KMS-11 (cell line): ENCODE data around the gene NAT8L.

Experiments
- H2AFZ ChIP-seq: fragments of 200-600 bp; sonication (generic); 2 replicates; pipeline ENCODE4 v1.6.1; 2016; ENCODE audit warnings: antibody characterized with exemption, mixed run types, low read depth
- H3K27ac ChIP-seq: fragments of 200-600 bp; sonication (generic); 2 replicates; pipeline ENCODE4 v1.6.1; 2016; ENCODE audit warnings: mild to moderate bottlenecking, mixed run types
- H3K27me3 ChIP-seq: fragments of 200-600 bp; sonication (generic); 2 replicates; pipeline ENCODE4 v1.6.1; 2017; ENCODE audit warnings: mild to moderate bottlenecking, low read depth, mixed run types, moderate library complexity; ENCODE audit not compliant: insufficient read depth
- H3K36me3 ChIP-seq: fragments of 200-600 bp; sonication (generic); 2 replicates; pipeline ENCODE4 v1.6.1; 2017; ENCODE audit warnings: mild to moderate bottlenecking, mixed run types; ENCODE audit not compliant: insufficient read depth
- H3K4me1 ChIP-seq: fragments of 200-600 bp; sonication (generic); 2 replicates; pipeline ENCODE4 v1.6.1; 2016; ENCODE audit warnings: mild to moderate bottlenecking, low read depth, mixed run types; ENCODE audit not compliant: poor library complexity, severe bottlenecking
- H3K4me2 ChIP-seq: fragments of 200-600 bp; sonication (generic); 2 replicates; pipeline ENCODE4 v1.7.0; 2016; ENCODE audit warnings: mild to moderate bottlenecking, mixed run types
- H3K4me3 ChIP-seq: fragments of 200-600 bp; sonication (generic); IDR thresholded peaks from 2 replicates; pipeline ENCODE4 v1.6.1; 2017; ENCODE audit warnings: low read depth, low read length, mixed read lengths; ENCODE audit not compliant: insufficient read depth
- H3K79me2 ChIP-seq: fragments of 200-600 bp; sonication (generic); 2 replicates; pipeline ENCODE4 v1.6.1; 2016; ENCODE audit warnings: low read depth, mixed run types; ENCODE audit not compliant: insufficient read depth
- H3K9ac ChIP-seq: fragments of 200-600 bp; sonication (generic); 2 replicates; pipeline ENCODE4 v1.6.1; 2016; ENCODE audit warnings: mild to moderate bottlenecking, mixed run types
- H4K20me1 ChIP-seq: fragments of 200-600 bp; sonication (generic); 2 replicates; pipeline ENCODE4 v1.6.1; 2016; ENCODE audit warnings: mild to moderate bottlenecking, mixed run types; ENCODE audit not compliant: insufficient read depth
- TF ChIP-seq, protein P1 (sequence below): fragments of 200-600 bp; sonication (generic); conservative IDR thresholded peaks from 2 replicates; pipeline ENCODE4 v1.6.1; 2017; ENCODE audit warnings: low read depth, mild to moderate bottlenecking, antibody characterized with exemption, low read length, moderate library complexity, mixed read lengths

The NAT8L gene

DNA sequence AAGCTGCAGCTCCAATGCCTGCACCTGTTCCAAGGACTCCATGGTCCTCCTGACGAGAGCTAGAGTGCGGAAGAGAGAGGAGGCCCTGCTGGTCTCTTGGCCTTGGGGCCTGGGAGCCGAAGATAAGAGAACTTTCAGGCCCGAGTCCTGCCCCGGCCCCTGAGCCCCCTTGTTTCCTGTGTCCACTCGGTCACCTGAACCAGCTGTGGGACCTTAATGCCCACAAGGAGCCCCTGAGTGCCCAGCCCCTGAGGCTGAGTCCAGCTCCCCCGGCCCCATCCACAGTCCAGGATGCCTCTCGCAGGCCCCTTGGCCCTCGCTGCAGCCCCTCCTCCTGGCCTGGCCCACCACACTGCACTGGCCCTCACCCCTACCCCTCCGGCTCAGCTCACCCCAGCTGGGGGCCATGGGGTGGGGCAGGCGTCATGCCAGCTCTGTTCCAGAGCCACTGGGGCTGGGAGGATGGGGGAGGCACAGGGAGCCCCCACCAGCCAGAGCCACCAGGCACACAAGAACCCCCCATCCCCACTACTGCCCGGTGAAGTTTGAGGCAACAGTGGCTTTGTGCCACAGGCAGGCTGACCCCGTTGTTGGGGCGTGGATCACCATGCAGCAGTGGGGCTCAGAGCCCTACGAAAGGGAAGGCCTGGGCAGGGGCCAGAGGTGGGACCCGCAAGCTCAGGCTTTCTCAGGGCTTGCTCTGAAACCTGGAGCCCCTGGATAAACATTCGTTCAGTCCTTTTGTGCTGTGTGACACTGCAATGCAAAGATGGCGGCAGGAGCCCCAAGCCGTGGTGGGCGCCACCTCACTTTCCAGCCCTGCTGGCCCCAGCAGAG is 14.1 kb downstream of the NAT8L start:
- H3K27ac ChIP-seq: no peak overlapping the region
- H3K36me3 ChIP-seq: no peaks in the 10 kb centered on the region
- TF ChIP-seq, protein P1, sequence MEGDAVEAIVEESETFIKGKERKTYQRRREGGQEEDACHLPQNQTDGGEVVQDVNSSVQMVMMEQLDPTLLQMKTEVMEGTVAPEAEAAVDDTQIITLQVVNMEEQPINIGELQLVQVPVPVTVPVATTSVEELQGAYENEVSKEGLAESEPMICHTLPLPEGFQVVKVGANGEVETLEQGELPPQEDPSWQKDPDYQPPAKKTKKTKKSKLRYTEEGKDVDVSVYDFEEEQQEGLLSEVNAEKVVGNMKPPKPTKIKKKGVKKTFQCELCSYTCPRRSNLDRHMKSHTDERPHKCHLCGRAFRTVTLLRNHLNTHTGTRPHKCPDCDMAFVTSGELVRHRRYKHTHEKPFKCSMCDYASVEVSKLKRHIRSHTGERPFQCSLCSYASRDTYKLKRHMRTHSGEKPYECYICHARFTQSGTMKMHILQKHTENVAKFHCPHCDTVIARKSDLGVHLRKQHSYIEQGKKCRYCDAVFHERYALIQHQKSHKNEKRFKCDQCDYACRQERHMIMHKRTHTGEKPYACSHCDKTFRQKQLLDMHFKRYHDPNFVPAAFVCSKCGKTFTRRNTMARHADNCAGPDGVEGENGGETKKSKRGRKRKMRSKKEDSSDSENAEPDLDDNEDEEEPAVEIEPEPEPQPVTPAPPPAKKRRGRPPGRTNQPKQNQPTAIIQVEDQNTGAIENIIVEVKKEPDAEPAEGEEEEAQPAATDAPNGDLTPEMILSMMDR: no peak
- no peak overlapping the region for H2AFZ ChIP-seq
- H3K27me3 ChIP-seq: no peaks in the 10 kb centered on the region
- no peaks in the 10 kb centered on the region for H4K20me1 ChIP-seq
- H3K9ac ChIP-seq: no peak overlapping the region
- no peak overlapping the region for H3K4me3 ChIP-seq
- no peaks in the 10 kb centered on the region for H3K4me1 ChIP-seq
- H3K4me2 ChIP-seq: no peak overlapping the region
- H3K79me2 ChIP-seq: no peaks in the 10 kb centered on the region

DNA sequence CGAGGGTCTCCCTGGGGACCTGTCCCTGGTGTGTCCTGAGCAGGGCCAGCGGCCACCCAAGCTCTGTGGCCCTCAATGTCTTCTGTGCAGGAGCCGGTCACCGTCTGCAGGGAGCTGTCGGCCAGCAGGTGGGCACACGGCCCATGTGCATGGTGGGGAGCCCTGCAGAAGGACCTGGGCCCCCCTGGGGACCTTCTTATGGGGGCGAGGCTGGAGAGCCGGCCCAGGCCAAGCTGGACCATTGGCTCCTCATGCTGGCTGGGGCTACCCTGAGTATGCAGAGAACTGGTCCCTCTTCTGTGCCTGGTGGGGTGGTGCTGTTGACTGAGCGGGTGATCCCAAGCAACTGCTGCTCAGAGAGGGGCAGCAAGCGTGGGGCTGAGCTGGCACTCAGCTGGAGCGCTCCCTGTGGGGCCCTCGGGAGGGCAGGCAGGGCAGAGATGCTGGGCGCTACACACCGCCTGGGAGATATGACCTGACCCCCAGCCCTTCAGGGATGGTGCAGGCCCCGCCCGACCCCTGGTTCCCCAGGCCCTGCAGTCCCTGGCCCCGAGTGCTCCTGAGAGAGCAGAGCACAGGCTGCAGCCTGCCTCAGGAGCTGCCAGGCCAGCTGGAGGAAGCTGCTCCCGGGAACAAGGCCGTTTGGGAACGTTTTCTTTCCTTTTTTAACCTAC is 14.8 kb downstream of the NAT8L start:
- Histone ChIP-seq H3K79me2 (no peaks in the 10 kb centered on the region), H3K4me3 (no peak overlapping the region), H4K20me1 (no peaks in the 10 kb centered on the region), H3K36me3 (no peaks in the 10 kb centered on the region), H3K9ac (no peak overlapping the region), H3K27me3 (no peaks in the 10 kb centered on the region), H2AFZ (no peak overlapping the region), H3K4me1 (no peaks in the 10 kb centered on the region), H3K4me2 (no peak overlapping the region), H3K27ac (no peak overlapping the region)
- TF ChIP-seq, protein P1: no peak

DNA sequence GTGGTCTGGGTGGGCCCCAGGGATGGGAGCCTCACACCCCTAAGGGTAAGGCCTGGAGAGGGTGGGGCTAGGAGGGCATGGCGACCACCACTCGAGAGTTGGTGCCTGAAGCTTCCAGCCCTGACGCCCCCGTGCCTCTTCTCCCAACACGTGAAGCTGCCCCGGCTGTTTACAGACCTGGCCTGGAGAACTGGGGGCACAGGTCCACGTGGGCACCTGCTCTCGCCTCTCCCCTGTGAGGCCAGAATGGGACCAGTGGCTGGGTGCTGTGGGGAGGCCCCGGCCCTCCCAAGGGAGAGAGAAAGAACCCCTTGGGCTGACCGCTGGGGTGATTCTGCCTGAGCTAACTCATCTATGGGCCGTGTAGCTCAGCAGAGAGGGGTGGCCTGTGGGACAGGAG is 15.5 kb downstream of the NAT8L start:
- Histone ChIP-seq H3K36me3 (no peaks in the 10 kb centered on the region), H3K27me3 (no peaks in the 10 kb centered on the region), H3K27ac (no peak overlapping the region), H3K4me2 (no peak overlapping the region), H3K4me3 (no peak overlapping the region), H3K4me1 (no peaks in the 10 kb centered on the region), H4K20me1 (no peaks in the 10 kb centered on the region), H3K79me2 (no peaks in the 10 kb centered on the region), H3K9ac (no peak overlapping the region), H2AFZ (no peak overlapping the region)
- TF ChIP-seq, protein P1: no peak

DNA sequence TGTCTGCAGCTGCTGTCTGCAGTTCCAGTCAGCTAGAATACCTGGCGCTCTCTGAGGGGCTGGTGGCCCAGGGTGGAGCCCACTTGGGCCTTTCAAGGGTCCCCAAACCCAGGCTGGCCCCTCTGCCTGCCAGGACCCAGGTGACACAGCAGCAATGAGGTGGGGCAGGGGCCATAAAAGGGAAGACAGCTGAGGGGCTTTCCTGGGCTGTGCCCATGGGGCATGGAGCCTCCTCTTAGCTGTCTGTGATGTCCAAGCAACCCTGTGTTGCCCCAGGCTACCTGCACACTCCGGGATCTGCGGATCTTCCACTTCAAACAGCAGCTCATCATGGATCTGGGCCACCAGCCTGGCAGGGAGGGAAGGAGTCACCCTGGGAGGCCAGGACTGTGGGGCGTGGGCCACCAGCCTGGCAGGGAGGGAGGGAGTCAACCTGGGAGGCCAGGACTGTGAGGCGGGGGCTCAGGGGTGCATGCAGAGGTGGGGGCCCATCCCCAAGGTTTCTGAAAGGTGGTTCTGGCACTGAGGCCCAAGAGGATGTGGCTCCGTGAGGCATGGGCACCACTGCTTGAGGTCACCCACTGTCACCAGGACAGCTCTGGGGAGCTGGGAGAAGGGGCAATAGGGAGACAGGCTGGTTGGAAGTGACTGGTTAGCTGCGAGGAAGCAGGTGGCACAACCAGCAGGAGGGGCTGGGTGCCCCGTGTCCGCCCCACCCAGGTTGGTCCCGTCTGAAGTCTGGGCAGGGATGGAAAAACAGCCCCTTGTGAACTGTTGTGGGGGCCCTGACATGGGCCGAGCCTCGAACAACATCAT is 16.3 kb downstream of the NAT8L start:
- H4K20me1 ChIP-seq: no peaks in the 10 kb centered on the region

More for the DNA sequence above, 16.3 kb downstream of the NAT8L start:
- no peak overlapping the region for H2AFZ ChIP-seq
- TF ChIP-seq, protein P1: no peak
- H3K4me2 ChIP-seq: no peak overlapping the region
- H3K27ac ChIP-seq: no peak overlapping the region
- no peaks in the 10 kb centered on the region for H3K27me3 ChIP-seq
- no peak overlapping the region for H3K9ac ChIP-seq
- H3K36me3 ChIP-seq: no peaks in the 10 kb centered on the region
- H3K4me3 ChIP-seq: no peak overlapping the region
- no peaks in the 10 kb centered on the region for H3K4me1 ChIP-seq
- H3K79me2 ChIP-seq: no peaks in the 10 kb centered on the region
